Kidney capillary endothelial cell (primary cell): ENCODE results near the gene NOS1AP.

Experiments
- DNase-seq: peaks from one replicate; pipeline ENCODE4 v3.0.0-alpha.2; 2018; ENCODE audit warnings: low spot score

NOS1AP gene

DNA sequence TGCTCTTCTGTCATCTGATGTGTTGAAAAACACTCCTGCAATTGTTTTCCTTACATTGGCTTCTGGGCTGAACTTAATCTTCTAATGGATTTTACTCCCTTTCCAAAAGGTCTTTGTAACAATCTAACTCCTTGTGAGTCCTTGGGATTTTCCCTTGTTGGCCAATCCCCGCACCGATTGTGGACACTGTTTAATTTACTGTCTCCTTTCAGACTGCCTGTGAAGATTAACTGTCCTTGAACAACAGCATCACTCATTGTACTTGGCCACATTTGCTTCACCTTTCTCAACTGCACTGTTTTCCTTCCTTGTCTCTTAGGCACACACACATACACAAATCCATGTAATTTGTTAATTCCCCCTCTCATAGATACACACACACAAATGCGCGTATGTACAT lies 186.8 kb downstream of the NOS1AP start:
- no peak for DNase-seq

DNA sequence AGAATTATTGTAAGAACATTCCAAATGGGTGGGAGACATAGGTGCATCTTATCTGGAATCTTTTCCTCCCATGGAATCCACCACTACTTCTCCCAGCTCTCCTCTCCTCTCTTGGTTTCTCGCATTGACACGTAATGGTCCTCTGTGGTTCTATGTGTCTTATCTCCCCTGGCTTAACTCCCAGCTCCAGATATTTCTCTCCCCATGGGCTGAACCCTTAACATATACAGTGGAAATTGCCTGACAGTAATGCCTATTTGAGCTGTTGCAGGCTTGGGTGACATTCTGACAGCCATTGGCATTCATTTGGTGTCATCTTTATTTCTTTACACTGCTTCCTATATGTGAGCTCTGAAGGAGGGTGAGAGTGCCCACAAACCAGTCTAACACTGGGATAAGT lies 188.9 kb downstream of the NOS1AP start:
- DNase-seq: no peak

DNA sequence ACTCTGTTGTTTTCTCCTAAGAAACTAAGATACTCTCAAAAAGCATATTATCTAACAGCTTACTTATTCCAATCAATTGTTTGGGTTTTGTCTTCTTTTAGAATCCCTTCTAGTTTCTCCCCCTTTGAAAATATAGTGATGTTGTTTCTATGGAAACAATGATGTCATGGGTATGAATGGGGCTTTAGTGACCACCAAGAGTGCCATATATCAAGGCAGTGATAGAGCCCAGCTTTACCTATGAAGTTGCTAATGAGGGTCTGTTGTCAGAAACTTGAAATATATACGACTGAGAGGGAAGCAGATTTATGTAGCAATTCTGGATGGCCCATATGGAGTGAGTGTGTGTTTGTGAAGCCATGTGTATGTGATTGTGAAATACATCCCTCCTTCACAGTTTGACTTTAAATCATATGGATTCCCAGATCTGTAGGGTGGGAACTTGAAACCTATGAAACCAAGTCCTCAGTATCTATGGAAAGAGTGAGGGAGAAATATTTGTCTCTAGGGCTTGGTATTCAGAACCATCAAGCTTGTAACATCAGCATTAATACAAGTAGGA lies 190.5 kb downstream of the NOS1AP start:
- no peak for DNase-seq

DNA sequence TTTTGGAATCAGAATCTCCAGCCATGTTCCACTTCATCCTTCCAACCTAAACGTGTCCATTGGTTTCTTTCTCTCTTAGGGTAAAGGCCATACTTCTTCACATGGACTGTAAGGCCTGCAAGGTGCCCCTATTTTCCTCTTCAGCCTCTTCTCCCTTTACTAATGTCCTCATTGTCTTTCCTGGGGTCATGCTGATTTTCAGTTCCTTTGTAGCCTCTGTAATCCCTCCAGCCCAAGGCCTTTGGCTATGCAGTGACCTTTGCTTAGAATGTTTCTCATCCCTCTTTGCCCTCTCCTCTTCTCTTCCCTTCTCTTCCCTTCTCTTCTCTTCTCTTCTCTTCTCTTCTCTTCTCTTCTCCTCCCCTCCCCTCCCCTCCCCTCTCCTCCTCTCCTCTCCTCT lies 194.6 kb downstream of the NOS1AP start:
- DNase-seq: no peak

DNA sequence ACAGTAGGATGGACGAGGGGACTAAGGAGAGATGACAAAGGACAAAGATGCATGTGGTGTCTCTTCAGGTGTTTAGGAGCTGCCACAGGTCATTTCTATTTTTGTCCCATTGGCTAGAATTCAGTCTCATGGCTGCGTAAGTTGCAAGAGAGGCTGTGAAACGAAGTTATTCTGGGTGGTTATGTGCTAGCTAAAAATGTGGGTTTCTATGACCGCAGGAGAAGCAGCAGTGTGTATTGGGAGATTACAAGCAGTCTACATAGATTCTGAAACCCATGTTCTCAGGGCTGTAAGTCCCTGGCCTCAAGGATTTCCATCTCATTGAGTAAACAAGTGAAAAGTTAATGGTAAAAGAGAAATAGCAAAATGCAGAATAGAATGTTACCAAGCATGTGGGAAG lies 196.5 kb downstream of the NOS1AP start:
- DNase-seq: no peak

DNA sequence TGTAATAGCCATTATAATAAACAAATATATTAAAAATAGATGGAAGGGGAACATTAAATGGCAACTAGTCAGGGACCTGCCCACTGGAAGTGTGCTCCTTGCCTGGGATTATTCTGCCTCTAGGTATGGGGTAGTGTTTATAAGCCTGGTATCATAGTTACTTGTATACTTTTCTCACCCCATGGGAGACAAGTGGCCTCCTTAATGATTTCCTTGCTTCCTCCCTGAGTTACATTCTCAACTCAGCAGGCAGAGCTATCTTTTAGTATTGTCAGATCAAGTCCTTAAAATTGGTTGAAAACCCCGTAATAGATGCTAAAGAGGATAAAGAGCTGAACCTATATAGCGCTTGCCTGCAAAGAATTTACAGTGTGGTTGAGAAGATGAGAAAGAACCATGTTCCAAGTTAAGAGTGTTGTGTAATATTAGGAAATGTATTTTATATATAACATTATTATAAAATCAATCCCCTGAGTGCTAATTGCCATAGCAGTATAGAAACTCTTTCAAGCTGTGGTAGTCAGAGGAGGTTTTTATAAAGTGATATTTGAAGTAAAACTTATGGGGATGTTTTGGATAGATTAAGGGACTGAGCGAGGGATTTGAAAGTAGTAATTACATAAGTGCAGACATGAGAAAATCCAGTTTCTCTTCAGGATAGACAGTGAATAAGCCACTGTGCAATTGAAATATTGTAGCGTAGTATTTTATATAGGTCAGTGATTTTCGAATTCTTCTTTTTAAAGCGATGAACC lies 200.7 kb downstream of the NOS1AP start:
- DNase-seq: no peak

DNA sequence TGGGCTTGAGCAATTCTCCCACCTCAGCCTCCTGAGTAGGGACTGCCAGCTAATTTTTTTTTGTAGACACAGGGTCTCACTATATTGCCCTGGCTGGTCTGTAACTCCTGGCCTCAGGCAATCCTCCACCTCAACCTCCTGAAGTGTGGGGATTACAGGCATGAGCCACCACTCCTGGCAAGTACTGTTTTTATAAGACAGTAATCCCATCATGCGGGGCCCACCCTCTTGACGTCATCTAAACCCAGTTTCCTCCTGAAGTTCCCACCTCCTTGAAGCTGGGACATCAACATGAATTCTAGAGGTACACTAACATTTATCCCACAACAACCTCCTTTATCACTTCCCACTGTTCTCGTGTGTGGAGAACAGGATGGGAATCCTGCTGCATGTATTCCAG lies 202.5 kb downstream of the NOS1AP start:
- DNase-seq: no peak

DNA sequence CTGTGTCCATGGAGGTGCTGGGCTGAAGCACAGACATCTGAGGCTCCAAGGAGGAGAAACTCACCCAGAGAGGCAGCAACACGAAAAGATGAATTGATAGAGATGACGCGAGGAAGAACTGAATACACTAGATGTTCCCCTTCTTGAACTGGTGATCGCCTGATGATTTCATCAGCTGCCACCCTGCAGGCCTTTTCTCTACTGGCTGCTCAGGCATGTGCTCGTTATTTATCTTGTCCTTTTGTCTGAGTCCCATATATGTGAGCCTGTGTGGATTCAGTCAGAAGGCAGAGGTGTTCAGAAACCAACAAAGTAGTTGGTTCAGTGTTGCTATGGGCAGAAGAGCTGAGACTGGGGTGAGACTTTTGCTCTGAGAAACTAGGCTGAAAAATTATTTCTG lies 202.9 kb downstream of the NOS1AP start:
- no peak for DNase-seq

DNA sequence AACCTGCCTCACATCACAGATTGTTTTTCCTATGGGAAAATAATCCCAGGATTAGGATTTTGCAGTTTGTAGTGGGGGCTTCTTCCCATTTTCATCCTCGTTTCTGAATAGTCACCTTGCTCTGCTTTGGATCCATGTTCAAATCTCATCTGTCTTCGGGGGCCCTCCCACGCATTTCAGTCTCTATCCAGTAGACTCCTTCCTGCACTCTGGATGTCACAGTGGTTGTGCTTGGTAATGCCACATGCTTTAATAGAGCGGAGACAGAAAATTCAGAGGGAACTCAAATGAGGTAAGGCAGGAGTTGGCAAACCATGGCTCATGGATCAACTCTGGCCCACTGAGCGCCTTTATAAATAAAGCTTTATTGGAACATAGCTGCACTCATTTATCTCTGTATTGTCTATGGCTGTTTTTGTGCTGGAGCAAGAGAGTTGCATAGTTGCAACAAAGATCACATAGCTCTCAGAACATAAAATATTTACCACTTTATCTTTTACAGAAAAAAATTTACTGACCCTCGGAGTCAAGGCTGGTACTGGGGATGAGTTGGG lies 206.2 kb downstream of the NOS1AP start:
- no peak for DNase-seq

DNA sequence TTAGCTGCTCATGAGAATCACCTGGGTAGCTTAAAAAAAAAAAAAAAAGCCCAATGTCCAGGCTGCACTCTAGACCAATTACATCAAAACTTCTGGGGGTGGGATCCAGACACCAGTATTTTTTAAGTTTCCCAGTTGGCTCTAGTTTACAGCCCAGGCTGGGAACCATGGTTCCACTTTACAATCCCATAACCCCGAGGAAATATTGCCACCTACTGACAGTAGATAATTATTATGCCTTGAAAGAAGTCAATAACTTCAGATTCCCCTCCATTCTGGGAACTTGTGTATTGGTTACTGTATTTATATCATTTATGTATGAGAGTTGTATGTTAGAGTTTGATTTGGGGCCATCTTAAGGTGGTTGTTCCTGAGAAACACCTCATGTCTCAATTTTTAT lies 207.0 kb downstream of the NOS1AP start:
- DNase-seq: peak; percentile 12

DNA sequence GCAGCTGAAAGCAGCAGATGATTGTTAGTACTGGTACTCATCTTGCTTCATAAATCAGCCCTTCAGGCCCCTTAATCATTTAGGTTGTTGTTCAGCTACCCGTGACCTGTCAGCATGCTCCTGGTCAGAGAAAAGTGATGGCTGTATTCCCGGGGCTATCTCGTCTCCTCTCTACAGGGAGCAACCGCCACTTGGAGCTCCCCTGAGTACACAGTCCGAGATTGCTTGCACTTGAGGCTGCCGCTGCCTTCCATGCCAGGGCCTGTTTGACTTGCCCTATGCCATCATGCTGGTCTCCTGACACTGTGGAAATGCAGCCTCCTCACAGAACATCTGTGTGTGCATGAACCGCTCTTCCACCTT lies 209.6 kb downstream of the NOS1AP start:
- no peak for DNase-seq

DNA sequence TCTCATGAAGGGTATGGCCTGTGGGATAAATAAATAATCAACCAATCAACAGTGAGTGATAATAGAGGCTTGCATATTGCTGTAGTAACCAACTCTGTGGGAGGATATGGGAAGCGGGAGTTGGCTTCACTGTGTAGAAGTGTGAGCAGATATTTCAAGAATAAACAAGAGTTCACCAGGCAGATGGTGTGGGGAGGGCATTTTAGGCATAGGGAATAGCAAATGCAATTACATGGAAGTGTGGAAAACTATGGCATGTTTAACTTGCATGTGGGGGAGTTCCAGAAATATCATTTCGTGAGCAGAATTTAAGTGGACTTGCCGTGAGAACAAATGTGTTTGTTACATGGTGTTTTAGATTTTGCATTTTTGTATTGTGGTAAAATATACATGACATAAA lies 211.9 kb downstream of the NOS1AP start:
- no peak for DNase-seq

DNA sequence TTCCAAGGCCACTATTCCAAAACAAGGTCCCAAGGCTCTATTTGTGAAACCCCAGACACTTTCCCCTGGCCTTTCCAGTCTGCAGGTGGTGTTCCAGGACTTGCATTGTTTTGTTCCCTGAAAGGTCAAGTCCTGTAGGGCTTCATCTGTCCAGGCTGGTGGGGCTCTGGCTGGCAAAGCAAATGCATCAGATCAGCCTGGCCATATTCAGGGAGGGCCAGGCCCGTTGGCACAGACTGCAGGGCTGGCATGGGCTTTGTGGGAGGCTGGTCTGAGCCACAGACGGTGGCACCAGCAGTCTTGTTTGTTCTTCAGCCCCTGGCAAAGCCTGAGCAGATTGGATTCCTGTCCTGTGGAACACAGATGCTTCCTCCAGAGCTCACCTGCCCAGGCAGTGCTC lies 214.2 kb downstream of the NOS1AP start:
- DNase-seq: no peak

DNA sequence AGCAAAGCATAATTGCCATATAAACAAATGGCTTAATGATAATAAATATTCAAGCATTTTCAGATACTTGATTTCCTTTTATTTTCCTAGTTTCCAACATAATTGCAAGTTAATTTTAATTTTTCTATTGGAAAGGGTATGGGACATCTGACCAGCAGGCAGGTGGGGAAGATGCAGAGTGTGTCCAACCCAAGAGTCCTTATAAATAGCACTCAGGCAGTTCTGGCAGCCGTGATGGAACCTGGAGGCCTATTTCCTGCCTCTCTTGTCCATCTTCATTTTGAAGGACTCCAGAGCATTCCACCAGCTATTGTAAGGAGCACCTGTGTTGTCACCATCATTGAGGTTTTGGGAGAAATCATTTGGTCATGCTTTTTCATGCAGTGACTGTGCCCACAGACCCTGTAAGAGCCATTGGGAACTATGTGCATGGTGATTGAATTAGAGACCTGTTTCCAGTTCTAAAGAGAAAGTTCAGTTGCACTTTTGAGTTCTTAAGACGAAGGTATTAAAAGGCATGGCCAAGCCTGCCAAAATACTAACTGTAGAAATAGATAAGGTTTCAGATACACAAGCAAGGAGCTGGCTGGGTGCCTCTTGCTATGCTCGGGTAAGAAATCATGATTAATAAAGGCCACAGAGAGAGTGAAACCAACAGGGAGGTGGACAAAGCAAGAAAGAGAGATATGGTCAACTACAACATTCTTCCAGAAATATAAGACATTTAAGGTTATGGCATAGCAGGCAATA lies 214.9 kb downstream of the NOS1AP start:
- no peak for DNase-seq

DNA sequence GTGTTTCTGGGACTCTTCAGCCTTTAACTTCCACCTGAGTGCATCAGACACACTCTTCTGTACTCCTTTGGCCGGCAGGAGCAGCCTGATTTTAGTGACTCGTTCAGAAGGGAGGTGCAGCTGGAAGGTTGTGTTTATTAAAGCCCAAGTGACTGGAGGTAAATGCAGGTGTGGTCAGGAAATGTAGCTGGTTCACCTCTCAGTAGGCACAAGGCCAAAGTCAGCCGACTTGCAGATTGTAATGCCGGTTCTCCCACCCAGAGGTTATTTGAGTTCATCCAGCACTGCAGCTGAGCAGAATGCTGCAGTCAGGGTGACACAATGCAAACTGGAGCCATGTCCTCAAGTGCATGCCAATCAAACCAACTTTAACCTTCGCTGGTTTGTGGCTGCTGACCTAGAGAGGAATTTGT lies 215.7 kb downstream of the NOS1AP start:
- DNase-seq: no peak

DNA sequence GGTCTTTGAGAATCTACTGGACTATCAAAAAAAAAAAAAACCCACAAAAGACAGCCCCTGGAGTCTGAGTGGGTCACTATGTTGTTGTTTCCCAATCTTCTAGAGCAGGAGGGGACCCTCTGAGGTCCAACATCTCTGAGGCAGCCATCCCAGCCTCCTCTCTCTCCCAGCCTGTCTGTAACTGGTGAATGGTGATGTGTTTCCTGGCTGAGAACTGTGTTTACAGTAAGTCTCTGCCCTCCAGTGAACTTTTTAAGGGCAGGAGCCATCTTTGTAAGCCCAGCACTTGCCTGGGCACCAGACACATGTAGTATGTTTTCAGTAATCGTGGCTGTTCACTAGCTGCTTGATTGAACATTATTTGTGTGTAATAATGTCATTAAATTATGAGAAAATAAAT lies 221.5 kb downstream of the NOS1AP start:
- no peak for DNase-seq

DNA sequence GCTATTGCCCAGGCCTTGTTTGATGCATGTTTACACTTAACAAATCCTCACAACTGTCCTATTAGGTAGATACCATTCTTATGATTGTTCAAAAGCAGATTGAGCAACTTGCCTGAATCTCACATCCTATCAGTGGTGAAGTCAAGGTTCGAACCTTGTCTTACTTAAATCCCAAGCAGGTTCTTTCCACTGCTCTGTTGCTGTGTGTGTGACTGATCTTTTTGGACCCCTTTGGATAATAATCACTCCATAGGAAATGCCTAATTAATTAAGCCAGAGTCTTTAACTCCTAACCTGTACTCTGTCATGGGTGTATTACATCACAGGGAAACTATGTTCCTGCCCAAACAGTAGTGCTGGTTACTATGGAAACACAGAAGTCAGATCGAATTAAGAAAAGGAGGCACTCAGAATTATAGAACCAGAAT lies 222.9 kb downstream of the NOS1AP start:
- no peak for DNase-seq

DNA sequence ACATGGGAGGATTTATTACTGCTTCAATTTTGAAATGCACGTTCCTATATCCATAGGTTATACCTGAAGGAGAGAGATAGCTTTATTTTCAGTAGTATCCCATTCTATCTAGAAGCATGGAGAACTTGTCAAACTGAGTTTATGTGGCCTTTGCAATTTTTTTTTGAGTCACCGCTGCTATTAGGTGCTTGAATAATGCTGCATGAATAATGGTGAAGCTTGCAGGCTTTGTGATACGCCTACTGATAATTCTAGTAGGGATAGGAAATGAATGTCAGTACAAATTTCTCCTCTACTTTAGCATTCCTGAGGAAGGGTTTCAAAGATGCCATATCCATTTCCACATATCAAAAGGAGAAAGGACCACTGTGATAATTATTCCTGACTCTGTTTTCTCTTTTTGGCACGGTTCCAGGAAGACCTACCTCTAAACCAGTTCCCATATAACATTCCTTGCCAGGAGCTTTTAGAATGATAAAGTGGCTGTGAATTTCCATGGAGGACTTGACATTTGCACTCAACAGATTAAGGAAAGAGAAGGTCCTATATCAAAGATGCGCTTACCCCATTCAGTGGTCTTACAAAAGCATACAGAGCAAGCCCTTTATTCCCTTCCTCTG lies 223.7 kb downstream of the NOS1AP start:
- no peak for DNase-seq

DNA sequence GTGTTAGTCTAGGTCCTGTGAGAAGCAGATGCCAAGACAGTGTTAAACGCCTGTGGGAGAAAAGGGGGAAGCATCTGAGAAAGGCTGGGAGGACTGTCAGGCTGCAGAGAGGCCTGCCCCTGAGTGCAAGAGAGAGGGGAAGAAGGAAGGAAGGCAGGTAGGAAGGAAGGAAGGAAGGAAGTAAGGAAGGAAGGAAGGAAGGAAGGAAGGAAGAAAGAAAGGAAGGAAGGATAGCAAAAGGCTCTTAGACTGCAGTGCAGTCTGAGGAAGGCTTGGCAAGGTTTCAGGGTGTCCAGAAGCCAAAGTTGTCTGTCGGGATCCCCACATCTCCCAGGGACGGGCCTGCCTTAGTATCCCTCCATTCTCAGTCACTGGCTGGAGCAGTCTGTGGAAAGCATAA lies 224.5 kb downstream of the NOS1AP start:
- DNase-seq: no peak

DNA sequence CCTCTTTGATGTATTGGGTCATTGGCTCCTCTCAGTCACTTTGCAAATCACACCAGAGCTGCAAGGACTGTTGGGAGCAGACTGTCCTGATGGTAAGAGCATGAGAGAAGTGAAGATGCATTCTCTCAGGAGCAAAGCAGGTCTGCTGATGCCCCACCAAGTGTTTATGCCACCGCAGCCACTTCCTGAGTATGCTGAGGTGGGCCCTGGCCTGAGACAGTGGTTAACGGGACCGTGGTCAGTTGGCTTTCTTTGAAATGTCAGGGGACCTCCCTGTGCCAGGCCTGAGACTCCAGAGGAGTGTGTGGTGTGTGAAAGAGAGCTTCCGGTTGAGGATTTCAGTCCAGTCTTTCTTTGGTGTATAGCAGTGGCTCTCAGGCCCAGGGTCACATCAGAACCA lies 227.7 kb downstream of the NOS1AP start:
- DNase-seq: no peak

DNA sequence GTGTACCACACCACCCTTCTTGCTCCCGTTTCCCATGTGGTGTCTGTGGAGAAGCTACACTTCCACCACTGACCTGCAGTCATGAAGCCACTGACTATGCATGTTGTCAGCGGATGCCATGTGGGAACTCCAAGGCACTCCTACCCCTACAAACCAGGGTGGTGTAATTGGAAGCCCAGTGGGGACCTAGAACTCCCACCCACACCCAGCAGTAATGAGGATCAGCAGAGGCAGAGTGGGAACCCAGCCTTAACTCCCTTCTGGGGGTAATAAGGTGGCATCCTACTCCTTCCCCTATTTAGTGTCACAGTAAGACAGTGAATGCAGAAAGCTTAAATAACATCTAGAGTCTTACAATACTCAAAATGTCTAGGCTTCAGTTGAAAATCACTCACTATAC lies 228.8 kb downstream of the NOS1AP start:
- DNase-seq: no peak

DNA sequence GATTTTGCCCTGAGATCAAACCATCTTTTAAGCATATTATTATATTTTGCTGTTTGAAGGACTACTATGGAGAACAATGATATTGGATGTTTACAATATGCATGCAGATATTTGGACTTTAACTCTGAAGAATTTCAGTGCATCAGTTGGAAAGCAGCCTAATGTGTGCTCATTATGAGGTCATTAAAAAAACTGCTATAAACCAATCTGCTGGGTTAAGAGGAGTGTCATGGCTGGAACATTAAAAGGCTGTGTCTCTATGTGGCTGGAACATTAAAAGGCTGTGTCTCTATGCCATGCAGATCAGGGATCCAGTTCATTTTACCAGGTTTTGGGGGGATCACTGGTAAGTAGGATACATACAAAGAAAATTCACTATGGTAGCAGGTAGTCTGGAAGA lies 229.5 kb downstream of the NOS1AP start:
- DNase-seq: no peak
